GM19438 (cell line): Measurements from ENCODE around the gene ANP32E.
"Not testable (repeated sequence)": the region's sequence is repeated elsewhere in the genome, so short reads cannot be mapped to it uniquely, and the experiment has no call there.

Experiments used
- ATAC-seq: cut with Tn5 transposase; IDR thresholded peaks from one replicate; pipeline ENCODE4 v1.9.1; 2021; ENCODE audit warnings: low read depth; ENCODE audit not compliant: unreplicated experiment

The ANP32E gene

DNA sequence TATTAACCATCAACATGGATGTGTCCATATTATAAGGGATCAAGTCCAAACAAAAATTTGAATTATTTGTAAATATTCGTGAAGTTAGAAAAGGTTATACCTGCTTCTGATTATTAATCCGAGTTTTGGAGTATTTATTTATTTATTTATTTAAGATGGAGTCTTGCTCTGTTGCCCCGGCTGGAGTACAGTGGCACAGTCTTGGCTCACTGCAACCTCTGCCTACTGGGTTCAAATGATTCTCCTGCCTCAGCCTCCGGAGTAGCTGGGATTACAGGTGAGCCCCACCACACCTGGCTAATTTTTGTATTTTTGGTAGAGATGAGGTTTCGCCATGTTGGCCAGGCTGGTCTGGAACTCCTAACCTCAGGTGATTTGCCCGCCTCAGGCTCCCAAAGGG, 20.1 kb downstream of the ANP32E start:
- ATAC-seq = not testable (repeated sequence)

GRCh38 chr1:150214099-150214756, 21.7 kb downstream of the ANP32E start:
- ATAC-seq = not testable (repeated sequence)

DNA sequence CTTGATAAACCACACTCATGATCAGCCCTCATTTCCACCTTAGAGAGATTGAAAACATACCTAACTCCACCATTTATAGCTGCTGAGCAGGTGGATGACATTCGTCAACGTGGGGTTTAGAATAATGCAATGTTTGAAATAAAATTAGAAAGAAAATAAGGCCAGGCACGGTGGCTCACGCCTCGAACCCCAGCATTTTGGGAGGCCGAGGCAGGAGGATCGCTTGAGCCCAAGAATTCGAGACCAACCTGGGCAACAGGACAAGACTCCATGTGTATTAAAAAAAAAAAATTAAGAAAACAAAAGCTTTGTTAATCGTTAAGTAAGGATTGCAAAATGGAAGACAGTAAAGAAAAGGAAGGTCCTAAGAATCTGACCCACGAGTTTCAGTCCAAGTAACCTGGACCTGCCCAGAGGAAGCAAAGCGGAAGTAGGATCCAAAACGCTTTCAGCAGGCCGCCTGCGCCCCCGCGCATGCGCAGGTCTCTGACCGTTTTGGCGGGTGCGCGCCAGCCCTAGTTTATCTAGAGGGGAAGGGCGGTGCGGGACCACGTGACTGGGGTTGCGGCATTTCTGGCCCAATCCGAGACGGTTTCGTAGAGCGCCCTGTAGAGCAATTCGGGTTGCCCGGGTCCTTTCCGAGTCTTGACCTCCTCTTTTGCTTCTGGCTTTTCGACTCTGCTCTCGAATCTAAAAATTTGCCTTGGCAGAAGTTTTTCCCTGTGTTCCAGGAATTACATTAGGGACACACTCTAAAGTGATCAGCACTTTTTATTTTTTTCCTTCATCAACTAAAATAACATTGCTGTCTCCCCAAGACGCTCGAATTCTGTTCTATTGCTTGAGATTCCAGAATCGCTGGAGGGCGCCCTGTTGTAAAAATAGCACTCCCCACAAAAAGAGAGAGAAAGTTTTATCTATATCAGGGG, 22.5 kb downstream of the ANP32E start:
- ATAC-seq = peak; percentile 97

DNA sequence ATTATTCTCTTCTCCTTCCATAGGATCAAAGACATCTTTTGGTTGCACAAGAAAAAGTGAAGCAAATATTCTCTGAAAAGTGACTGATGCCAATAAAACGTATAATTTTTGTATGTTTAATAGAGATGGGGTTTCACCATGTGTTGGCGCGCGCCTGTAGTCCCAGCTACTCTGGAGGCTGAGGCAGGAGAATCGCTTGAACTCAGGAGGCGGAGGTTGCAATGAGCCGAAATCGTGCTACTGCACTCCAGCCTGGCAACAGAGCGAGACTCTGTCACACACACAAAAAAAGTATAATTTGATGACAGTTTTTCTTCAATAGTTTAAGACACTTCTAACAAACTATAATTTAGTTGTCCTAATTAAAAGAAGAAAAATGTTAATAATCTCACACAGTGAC, 23.8 kb downstream of the ANP32E start:
- no peak for ATAC-seq

DNA sequence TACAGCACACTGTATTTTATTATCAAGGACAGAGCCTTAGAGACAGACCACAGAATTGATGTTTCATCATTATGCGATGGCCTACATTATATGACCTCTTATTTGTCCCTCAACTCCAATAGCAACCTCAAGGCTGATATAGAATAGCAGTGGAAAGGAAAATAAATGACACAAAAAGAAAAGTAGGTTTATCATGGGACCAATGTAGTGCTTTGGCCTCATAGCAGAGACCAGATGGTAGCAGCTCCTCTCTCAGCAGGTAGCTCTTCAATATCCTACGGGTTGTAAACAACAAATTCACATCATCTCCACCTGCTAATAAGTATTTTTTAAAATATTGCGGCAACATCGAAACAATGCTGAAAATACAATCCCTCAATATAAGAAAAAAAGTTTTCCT, 25.2 kb downstream of the ANP32E start:
- no peak for ATAC-seq

GRCh38 chr1:150210091-150210490, 25.8 kb downstream of the ANP32E start:
- no peak for ATAC-seq

DNA sequence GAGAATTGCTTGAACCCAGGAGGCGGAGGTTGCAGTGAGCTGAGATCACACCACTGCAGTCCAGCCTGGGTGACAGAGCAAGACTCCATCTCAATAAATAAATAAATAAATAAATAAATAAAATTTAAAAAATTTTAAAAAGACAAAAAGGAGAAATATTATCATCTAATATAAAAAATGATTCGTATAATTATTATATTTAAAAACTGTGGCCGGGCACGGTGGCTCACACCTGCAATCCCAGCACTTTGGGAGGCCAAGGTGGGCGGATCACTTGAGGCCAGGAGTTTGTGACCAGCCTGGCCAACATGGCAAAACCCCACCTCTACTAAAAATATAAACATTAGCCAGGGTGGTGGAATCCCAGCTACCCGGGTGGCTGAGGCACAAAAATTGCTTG, 27.5 kb downstream of the ANP32E start:
- ATAC-seq = not testable (repeated sequence)

DNA sequence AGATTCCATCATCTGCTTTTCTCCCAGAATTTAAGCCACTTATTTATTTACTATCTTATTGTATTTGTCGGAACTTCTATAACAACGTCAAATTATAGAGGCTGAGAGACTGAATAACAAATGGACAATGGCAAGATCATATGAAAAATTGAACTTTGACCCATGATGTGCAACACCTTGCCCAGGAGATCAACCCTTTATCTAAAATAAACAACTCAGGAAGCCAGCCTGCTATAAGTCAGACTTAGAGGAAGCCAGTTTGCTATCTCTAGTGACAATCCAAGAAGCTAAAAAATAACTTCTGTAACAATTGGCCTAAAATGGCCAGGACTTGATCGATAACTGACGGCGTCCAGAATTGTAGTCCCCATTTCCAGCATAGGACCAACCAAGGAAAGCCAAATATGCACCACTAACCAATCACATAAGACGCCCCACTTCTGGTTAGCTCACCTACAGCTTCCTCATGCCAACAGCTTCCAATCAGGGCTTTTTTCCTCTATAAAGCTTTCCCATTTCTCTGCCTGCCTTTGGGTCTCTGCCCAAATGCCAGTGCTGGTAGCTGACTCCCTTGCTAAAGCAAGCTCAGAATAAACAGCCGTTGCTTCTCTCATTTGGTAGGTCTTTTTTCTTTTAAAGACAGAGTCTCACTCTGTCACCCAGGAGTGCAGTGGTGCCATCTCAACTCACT, 28.5 kb downstream of the ANP32E start:
- ATAC-seq = no peak

DNA sequence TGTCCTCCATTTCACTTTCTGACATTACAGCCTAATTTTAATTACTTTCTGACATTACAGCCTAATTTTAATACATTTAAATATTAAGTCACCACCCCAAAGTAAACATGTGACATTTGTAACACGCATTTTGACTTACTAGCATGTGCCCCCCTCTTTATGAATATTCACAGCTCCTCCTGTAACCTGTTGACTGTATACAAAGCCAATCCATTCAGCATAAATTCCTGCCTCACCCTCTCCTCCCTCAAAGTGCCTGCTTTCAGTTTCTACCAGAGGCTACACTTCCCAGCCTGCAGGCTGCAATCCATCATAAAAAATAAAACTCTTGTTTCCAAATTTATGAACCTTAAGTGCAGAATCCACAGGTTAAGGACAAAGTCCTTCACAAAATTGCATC, 39.5 kb downstream of the ANP32E start:
- ATAC-seq = no peak

DNA sequence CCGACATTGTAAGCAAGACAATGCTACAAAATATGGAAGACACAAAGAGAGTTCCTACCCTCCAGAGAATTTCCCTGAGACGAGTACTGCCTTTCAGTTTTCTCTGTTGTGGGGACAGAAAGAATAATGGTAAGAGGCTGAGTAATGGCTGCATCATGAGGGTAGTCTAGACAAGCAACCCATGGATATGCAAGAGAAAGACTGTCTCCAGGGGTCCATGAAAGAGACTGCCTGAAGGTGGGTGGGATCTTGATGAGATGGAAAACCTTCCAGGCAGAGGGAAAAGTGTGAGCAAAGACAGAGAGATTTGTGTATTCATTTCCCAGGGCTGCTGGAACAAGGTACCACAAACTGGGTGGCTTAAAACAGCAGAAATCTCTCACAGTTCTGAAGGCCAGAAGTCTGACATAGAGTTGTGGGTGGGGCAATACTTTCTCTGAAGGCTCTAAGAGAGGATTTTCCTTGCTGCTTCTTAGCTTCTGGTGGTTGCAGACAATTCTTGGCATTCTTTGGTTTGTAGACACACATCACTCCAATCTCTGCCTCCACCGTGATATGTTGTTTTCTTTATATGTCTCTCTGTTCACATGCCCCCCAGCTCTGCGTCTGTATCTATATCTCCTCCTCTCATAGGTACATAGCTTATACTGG, 41.4 kb downstream of the ANP32E start:
- ATAC-seq = no peak

DNA sequence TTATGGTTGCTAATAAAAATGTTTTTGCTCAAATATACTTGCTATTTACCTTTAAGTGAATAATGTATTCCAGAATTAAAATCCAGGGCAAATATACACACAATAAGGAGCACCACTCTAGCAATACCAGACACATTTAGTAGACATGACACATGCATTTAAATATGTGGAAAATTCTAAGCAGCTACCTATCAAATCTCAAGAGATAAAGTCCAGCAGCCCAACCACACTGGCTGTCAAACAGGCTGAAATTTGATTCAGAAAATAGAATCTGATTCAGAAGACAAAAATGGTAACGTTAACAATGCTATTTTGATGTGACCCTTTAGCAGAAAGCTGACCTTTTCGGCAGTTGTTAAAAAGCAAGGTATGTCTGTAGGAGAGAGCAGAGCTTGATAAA, 43.9 kb downstream of the ANP32E start:
- ATAC-seq = no peak

DNA sequence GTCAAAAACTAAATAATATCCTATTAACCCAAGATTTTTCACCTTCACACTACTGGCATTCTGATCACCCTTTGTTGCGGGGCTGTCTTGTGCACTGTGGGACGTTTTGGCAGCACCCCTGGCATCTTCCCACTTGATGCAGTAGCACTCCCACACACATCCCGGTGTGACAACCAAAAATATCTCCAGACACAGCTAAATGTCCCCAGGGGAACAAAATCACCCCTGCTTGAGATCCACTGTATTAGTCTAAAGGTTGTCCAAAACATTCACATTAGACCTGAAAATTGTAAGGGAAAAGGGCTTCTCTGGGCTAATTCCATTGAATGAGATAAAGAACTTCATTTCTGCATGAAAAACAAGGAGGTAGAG, 48.4 kb downstream of the ANP32E start:
- no peak for ATAC-seq

DNA sequence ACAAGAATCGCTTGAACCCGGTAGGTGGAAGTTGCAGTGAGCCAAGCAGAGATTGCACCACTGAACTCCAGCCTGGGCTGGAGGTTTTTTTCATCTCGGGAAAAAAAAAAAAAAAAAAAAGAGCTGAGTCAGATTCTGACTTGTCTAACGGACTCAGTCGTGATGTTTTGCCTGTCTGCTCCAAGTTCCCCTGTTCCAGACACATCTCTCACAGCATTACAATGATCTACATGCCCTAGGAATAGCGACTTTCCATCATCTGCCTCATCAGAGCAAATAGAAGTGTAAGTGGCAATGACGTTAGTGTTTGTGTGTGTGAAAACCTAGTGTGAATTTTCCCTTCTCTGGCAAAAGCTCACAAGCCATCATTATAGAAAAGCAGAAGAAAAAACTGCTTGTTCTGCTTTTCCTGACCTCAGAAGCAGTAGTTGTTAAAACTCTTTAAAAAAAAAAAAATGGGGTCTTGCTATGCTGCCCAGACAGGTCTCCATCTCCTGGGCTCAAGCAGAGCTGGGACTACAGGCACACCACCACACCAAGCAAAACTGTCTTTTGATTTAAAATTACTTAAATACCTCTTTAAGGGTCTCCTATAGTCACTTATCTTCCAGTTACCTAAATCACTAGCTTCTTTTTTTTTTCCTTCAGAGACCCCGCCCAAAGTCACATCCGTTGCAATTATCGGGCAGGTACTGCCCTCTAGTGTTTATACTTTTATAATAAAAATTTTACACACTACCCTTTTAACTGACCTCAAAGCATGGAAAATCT, 48.9 kb downstream of the ANP32E start:
- no peak for ATAC-seq

DNA sequence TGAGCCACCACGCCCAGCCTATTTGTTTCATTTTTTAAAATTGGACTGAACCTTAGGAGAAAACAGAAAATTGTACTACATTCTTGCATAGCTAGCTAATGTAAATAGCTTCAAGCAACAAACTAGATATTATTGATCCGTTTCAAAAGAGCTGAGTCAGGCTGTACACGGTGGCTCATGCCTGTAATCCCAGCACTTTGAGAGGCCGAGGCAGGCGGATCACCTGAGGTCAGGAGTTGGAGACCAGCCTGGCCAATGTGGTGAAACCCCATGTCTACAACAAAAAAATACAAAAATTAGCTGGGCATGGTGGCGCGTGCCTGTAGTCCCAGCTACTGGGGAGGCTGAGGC, 49.5 kb downstream of the ANP32E start:
- not testable (repeated sequence) for ATAC-seq

DNA sequence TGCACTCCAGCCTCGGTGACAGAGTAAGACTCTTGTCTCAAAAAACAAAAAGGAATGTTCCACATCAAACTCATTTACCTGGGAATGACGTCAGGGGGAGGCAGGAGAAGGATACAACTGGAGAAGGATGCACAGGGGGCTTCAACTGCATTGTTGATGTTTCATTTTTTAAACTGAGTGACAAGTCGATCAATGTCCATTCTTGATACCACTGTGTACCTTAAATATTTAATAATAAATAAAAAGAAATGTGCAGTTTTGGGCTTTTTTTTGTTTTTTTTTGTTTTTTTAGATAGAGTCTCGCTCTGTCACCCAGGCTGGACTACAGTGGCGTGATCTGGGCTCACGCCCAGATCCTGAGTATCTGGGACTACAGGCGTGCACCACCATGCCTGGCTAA, 50.4 kb downstream of the ANP32E start:
- no peak for ATAC-seq

DNA sequence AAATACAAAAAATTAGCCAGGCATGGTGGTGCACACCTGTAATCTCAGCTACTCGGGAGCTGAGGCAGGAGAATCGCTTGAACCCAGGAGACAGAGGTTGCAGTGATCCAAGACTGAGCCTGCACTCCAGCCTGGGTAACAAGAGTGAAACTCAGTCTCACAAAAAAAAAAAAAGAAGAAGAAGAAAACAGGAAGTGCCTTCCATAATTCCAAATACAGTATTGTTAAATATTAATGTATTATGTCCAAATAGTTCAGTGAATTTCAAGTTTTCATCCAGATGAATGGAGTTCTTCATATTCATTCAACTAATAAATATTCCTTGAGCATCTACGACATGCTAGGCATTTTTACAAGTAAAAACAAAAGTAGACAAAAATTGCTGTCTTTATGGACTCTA, 52.9 kb downstream of the ANP32E start:
- ATAC-seq = no peak

GRCh38 chr1:150182247-150182646, 53.7 kb downstream of the ANP32E start:
- ATAC-seq = no peak

- no peak for ATAC-seq
These were observed 55.4 kb downstream of the ANP32E start for GRCh38 chr1:150180474-150180873.

DNA sequence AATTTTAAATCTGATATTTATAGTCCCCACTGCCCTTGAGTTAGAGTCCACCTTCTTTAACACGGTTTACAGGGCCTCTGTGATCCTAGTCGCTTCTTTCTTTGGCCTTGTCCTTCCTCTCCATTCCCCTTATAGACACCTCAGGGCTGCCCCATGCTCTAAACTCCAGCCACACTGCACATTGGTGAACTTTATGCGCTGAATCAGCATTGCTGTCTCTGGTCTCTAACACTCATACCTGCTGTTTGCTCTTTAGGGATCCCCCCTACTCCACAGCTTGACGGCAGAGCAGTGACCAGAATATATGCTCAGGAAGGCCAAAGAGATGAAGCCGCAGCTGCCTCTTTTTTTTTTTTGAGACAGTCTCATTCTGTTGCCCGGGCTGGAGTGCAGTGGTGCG, 56.0 kb downstream of the ANP32E start:
- ATAC-seq = no peak

- no peak for ATAC-seq
These were observed 57.4 kb downstream of the ANP32E start for GRCh38 chr1:150178548-150178947.
